Loucy (cell line): Measurements from ENCODE around the gene PRPF18.

Experiments
- H2AFZ ChIP-seq: fragments of 200-600 bp; sonication (generic); 2 replicates; pipeline ENCODE4 v1.6.0; 2016; ENCODE audit warnings: antibody characterized with exemption, mild to moderate bottlenecking, low read length, moderate library complexity
- H3F3A ChIP-seq: fragments of 200-600 bp; 2 replicates; pipeline ENCODE4 v1.6.0; 2016; ENCODE audit warnings: antibody characterized with exemption, low read depth, mild to moderate bottlenecking
- H3K27me3 ChIP-seq: fragments of 200-600 bp; sonication (generic); 2 replicates; pipeline ENCODE4 v1.6.1; 2014; ENCODE audit warnings: low read length, mild to moderate bottlenecking; ENCODE audit not compliant: insufficient read depth, poor library complexity, severe bottlenecking
- H3K36me3 ChIP-seq: fragments of 200-600 bp; sonication (generic); 2 replicates; pipeline ENCODE4 v1.6.1; 2016; ENCODE audit warnings: low read length; ENCODE audit not compliant: insufficient read depth
- H3K4me1 ChIP-seq: fragments of 200-600 bp; sonication (generic); 2 replicates; pipeline ENCODE4 v1.5.1; 2014; ENCODE audit warnings: low read length, mild to moderate bottlenecking; ENCODE audit not compliant: insufficient read depth, poor library complexity, severe bottlenecking
- H3K4me2 ChIP-seq: fragments of 200-600 bp; sonication (generic); 2 replicates; pipeline ENCODE4 v1.6.0; 2014; ENCODE audit warnings: antibody characterized with exemption, low read length, low read depth, mild to moderate bottlenecking; ENCODE audit not compliant: poor library complexity, severe bottlenecking
- H3K4me3 ChIP-seq: fragments of 200-600 bp; sonication (generic); 2 replicates; pipeline ENCODE4 v1.5.1; 2014; ENCODE audit warnings: low read length, mild to moderate bottlenecking, mixed read lengths; ENCODE audit not compliant: poor library complexity, severe bottlenecking
- H3K79me2 ChIP-seq: fragments of 200-600 bp; sonication (generic); 2 replicates; pipeline ENCODE4 v1.6.1; 2014; ENCODE audit warnings: low read length; ENCODE audit not compliant: insufficient read depth
- H3K9ac ChIP-seq: fragments of 200-600 bp; sonication (generic); 2 replicates; pipeline ENCODE4 v1.6.0; 2014; ENCODE audit warnings: mild to moderate bottlenecking, low read depth, low read length, moderate library complexity; ENCODE audit not compliant: poor library complexity, severe bottlenecking
- H3K9me2 ChIP-seq: fragments of 200-600 bp; sonication (generic); replicated peaks from 2 replicates; pipeline ENCODE4 v1.6.1; 2016; ENCODE audit warnings: low read depth, low read length, mixed read lengths
- H3K9me3 ChIP-seq: fragments of 200-600 bp; sonication (generic); 2 replicates; pipeline ENCODE4 v1.6.1; 2014; ENCODE audit warnings: mild to moderate bottlenecking, antibody characterized with exemption, low read length, low read depth; ENCODE audit not compliant: insufficient read depth
- H4K20me1 ChIP-seq: fragments of 200-600 bp; sonication (generic); 2 replicates; pipeline ENCODE4 v1.6.0; 2014; ENCODE audit warnings: antibody characterized with exemption, low read length, mild to moderate bottlenecking; ENCODE audit not compliant: insufficient read depth, poor library complexity, severe bottlenecking
- CTCF ChIP-seq: fragments of 200-600 bp; sonication (generic); conservative IDR thresholded peaks from 2 replicates; pipeline ENCODE4 v1.5.1; 2014; ENCODE audit warnings: mild to moderate bottlenecking, antibody characterized with exemption, low read length
- EZH2phosphoT487 ChIP-seq: fragments of 200-600 bp; IDR thresholded peaks from 2 replicates; pipeline ENCODE4 v1.6.1; 2018; ENCODE audit warnings: antibody characterized with exemption, mild to moderate bottlenecking, moderate library complexity, borderline replicate concordance

Gene PRPF18

GRCh38 chr10:13563481-13564445, 23.0 kb upstream of the PRPF18 start:
- H3F3A ChIP-seq, result no peaks in the 10 kb centered on the region
- no peaks in the 10 kb centered on the region; the same call in 1 of the 2 replicates for H3K9me3 ChIP-seq
- no peaks in the 10 kb centered on the region for H3K9me2 ChIP-seq
- no peak overlapping the region for H3K9ac ChIP-seq
- TF ChIP-seq CTCF (no peak), EZH2phosphoT487 (no peak)
- H3K79me2 ChIP-seq, result no peaks in the 10 kb centered on the region
- H3K27me3 ChIP-seq, result no peaks in the 10 kb centered on the region
- H3K4me2 ChIP-seq, result no peak overlapping the region
- H4K20me1 ChIP-seq, result no peaks in the 10 kb centered on the region
- H3K36me3 ChIP-seq, result no peaks in the 10 kb centered on the region
- no peaks in the 10 kb centered on the region for H3K4me1 ChIP-seq
- no peak overlapping the region for H2AFZ ChIP-seq
- no peak overlapping the region for H3K4me3 ChIP-seq

GRCh38 chr10:13564576-13564975, 22.2 kb upstream of the PRPF18 start:
- H3K4me2 ChIP-seq, result no peak overlapping the region
- H3K9me2 ChIP-seq, result no peaks in the 10 kb centered on the region

GRCh38 chr10:13567030-13567429, 19.7 kb upstream of the PRPF18 start:
- H3K4me1 ChIP-seq, result no peaks in the 10 kb centered on the region
- H4K20me1 ChIP-seq, result no peaks in the 10 kb centered on the region
- TF ChIP-seq EZH2phosphoT487 (no peak), CTCF (no peak)
- no peak overlapping the region for H3K9ac ChIP-seq
- H3K9me2 ChIP-seq, result no peaks in the 10 kb centered on the region
- H2AFZ ChIP-seq, result no peak overlapping the region
- no peaks in the 10 kb centered on the region for H3F3A ChIP-seq
- H3K27me3 ChIP-seq, result peaks cover 6% of the 10 kb centered on the region
- H3K36me3 ChIP-seq, result no peaks in the 10 kb centered on the region
- no peaks in the 10 kb centered on the region for H3K79me2 ChIP-seq
- H3K4me3 ChIP-seq, result no peak overlapping the region
- no peak overlapping the region for H3K4me2 ChIP-seq
- H3K9me3 ChIP-seq, result no peaks in the 10 kb centered on the region; the same call in 1 of the 2 replicates

More at GRCh38 chr10:13564576-13564975, 22.2 kb upstream of the PRPF18 start:
- TF ChIP-seq EZH2phosphoT487, result no peak
- Histone ChIP-seq H3K27me3 (no peaks in the 10 kb centered on the region), H3K4me1 (no peaks in the 10 kb centered on the region), H3F3A (no peaks in the 10 kb centered on the region), H3K9ac (no peak overlapping the region), H4K20me1 (no peaks in the 10 kb centered on the region), H3K36me3 (no peaks in the 10 kb centered on the region), H3K9me3 (no peaks in the 10 kb centered on the region; the same call in 1 of the 2 replicates), H3K4me3 (no peak overlapping the region), H3K79me2 (no peaks in the 10 kb centered on the region), H2AFZ (no peak overlapping the region)
